WTC11 (cell line): ENCODE measurements around the gene SPTBN4. TPM values are rescaled to one million over a fixed set of nuclear protein-coding genes. Genes with fewer than 3 reads are reported as not detected.

Experiments
- ATF1 ChIP-seq: sonication (generic); formaldehyde crosslinking; IDR thresholded peaks from 2 replicates; pipeline ENCODE4 v1.8.1; 2023; ENCODE audit warnings: mild to moderate bottlenecking, moderate library complexity, missing genetic modification reagents
- CBFB ChIP-seq: sonication (generic); formaldehyde crosslinking; IDR thresholded peaks from 2 replicates; pipeline ENCODE4 v1.8.1; 2022; ENCODE audit warnings: mild to moderate bottlenecking, low read depth, missing genetic modification reagents
- ETV6 ChIP-seq: sonication (generic); formaldehyde crosslinking; IDR thresholded peaks from 2 replicates; pipeline ENCODE4 v1.8.1; 2022; ENCODE audit warnings: mild to moderate bottlenecking, missing genetic modification reagents
- IRF2 ChIP-seq: sonication (generic); formaldehyde crosslinking; IDR thresholded peaks from 2 replicates; pipeline ENCODE4 v1.8.0; 2022; ENCODE audit warnings: low read depth, missing genetic modification reagents, borderline replicate concordance
- KAT7 ChIP-seq: sonication (generic); formaldehyde crosslinking; IDR thresholded peaks from 2 replicates; pipeline ENCODE4 v1.8.1; 2023; ENCODE audit warnings: missing genetic modification reagents, mild to moderate bottlenecking, borderline replicate concordance
- MLX ChIP-seq: sonication (generic); formaldehyde crosslinking; IDR thresholded peaks from 2 replicates; pipeline ENCODE4 v1.8.1; 2023; ENCODE audit warnings: mild to moderate bottlenecking, missing genetic modification reagents, moderate library complexity
- MXD4 ChIP-seq: fragments of 250-450 bp; sonication (Bioruptor Pico); IDR thresholded peaks from 2 replicates; pipeline ENCODE4 v1.8.0; 2021; ENCODE audit warnings: mild to moderate bottlenecking, moderate library complexity, borderline replicate concordance
- NFATC4 ChIP-seq: fragments of 250-450 bp; sonication (Bioruptor Pico); IDR thresholded peaks from 2 replicates; pipeline ENCODE4 v1.9.0; 2021; ENCODE audit warnings: mild to moderate bottlenecking
- NFE2L1 ChIP-seq: sonication (generic); formaldehyde crosslinking; IDR thresholded peaks from 2 replicates; pipeline ENCODE4 v1.8.1; 2023; ENCODE audit warnings: missing genetic modification reagents
- NR1H2 ChIP-seq: sonication (generic); formaldehyde crosslinking; IDR thresholded peaks from 2 replicates; pipeline ENCODE4 v1.9.0; 2021; ENCODE audit warnings: mild to moderate bottlenecking, moderate library complexity, missing genetic modification reagents
- NR3C1 ChIP-seq: sonication (generic); formaldehyde crosslinking; conservative IDR thresholded peaks from 2 replicates; pipeline ENCODE4 v1.8.1; 2023; ENCODE audit warnings: low read depth, mild to moderate bottlenecking, missing genetic modification reagents
- OVOL2 ChIP-seq: fragments of 250-450 bp; sonication (Bioruptor Pico); IDR thresholded peaks from 2 replicates; pipeline ENCODE4 v1.9.0; 2021; ENCODE audit warnings: mild to moderate bottlenecking, borderline replicate concordance
- PREB ChIP-seq: sonication (generic); formaldehyde crosslinking; IDR thresholded peaks from 2 replicates; pipeline ENCODE4 v1.8.1; 2022; ENCODE audit warnings: mild to moderate bottlenecking, missing genetic modification reagents, moderate library complexity, borderline replicate concordance
- SMAD3 ChIP-seq: sonication (generic); formaldehyde crosslinking; IDR thresholded peaks from 2 replicates; pipeline ENCODE4 v1.8.0; 2022; ENCODE audit warnings: missing genetic modification reagents, mild to moderate bottlenecking, borderline replicate concordance
- SMAD4 ChIP-seq: sonication (generic); formaldehyde crosslinking; IDR thresholded peaks from 2 replicates; pipeline ENCODE4 v1.8.0; 2022; ENCODE audit warnings: mild to moderate bottlenecking, missing genetic modification reagents
- SOX15 ChIP-seq: fragments of 250-450 bp; sonication (Bioruptor Pico); IDR thresholded peaks from 2 replicates; pipeline ENCODE4 v1.9.0; 2021; ENCODE audit warnings: mild to moderate bottlenecking
- TEAD1 ChIP-seq: sonication (generic); formaldehyde crosslinking; IDR thresholded peaks from 2 replicates; pipeline ENCODE4 v1.8.0; 2022; ENCODE audit warnings: mild to moderate bottlenecking, missing genetic modification reagents
- ZNF138 ChIP-seq: sonication (generic); formaldehyde crosslinking; conservative IDR thresholded peaks from 2 replicates; pipeline ENCODE4 v1.8.1; 2022; ENCODE audit warnings: mild to moderate bottlenecking, moderate library complexity, missing genetic modification reagents
- ZNF263 ChIP-seq: sonication (generic); formaldehyde crosslinking; IDR thresholded peaks from 2 replicates; pipeline ENCODE4 v1.8.1; 2022; ENCODE audit warnings: low read depth, mild to moderate bottlenecking, moderate library complexity, missing genetic modification reagents
- ZNF396 ChIP-seq: fragments of 250-450 bp; sonication (Bioruptor Pico); IDR thresholded peaks from 2 replicates; pipeline ENCODE4 v1.8.0; 2021; ENCODE audit warnings: mild to moderate bottlenecking, moderate library complexity, borderline replicate concordance
- ZNF671 ChIP-seq: fragments of 250-450 bp; sonication (Bioruptor Pico); IDR thresholded peaks from 2 replicates; pipeline ENCODE4 v1.8.0; 2021; ENCODE audit warnings: mild to moderate bottlenecking
- total RNA-seq: library from RNA; stranded (reverse); gene quantifications from 3 replicates; pipeline ENCODE4 v1.2.3, GENCODE V29; 2021
- TF ChIP-seq, protein P1 (sequence below): sonication (generic); formaldehyde crosslinking; IDR thresholded peaks from 2 replicates; pipeline ENCODE4 v1.8.1; 2022; ENCODE audit warnings: low read depth, mild to moderate bottlenecking, moderate library complexity, missing genetic modification reagents, borderline replicate concordance
- TF ChIP-seq, protein P2 (sequence below): sonication (generic); formaldehyde crosslinking; IDR thresholded peaks from 2 replicates; pipeline ENCODE4 v1.8.1; 2022; ENCODE audit warnings: low read depth, missing genetic modification reagents, borderline replicate concordance
- TF ChIP-seq, protein P3 (sequence below): sonication (generic); formaldehyde crosslinking; conservative IDR thresholded peaks from 2 replicates; pipeline ENCODE4 v1.8.1; 2022; ENCODE audit warnings: mild to moderate bottlenecking, missing genetic modification reagents
- TF ChIP-seq, protein P4 (sequence below): sonication (generic); formaldehyde crosslinking; IDR thresholded peaks from 2 replicates; pipeline ENCODE4 v1.8.0; 2022; ENCODE audit warnings: missing genetic modification reagents
- TF ChIP-seq, protein P5 (sequence below): sonication (generic); formaldehyde crosslinking; conservative IDR thresholded peaks from 2 replicates; pipeline ENCODE4 v1.8.1; 2023; ENCODE audit warnings: mild to moderate bottlenecking, low read depth, missing genetic modification reagents, moderate library complexity

SPTBN4 gene
- total RNA-seq, 1 experiment from 2014 or later, result 2.8 TPM

DNA sequence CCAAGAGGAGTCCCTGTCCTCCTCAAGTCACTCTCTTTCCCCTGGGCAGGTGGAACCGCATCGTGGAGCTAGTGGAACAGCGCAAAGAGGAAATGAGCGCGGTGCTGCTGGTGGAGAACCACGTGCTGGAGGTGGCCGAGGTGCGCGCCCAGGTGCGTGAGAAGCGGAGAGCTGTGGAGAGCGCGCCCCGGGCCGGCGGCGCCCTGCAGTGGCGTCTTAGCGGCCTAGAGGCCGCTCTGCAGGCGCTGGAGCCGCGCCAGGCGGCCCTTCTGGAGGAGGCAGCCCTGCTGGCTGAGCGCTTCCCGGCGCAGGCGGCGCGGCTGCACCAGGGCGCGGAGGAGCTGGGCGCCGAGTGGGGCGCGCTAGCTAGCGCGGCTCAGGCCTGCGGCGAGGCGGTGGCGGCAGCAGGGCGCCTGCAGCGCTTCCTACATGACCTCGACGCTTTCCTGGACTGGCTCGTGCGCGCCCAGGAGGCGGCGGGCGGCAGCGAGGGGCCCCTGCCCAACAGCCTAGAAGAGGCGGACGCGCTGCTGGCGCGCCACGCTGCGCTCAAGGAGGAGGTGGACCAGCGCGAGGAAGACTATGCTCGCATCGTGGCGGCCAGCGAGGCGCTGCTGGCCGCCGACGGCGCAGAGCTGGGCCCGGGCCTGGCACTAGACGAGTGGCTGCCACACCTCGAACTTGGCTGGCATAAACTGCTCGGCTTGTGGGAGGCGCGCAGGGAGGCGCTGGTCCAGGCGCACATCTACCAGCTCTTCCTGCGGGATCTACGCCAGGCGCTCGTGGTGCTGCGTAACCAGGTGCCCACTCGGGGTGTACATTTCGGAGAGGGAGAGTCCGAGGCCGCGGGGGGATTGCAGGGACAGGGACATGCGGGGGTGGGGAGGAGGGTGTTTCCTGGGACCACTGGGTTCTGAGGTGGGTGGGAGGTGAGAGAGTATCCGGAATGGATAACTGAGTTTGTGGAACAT lies 52.8 kb downstream of the SPTBN4 start (continued):
- TF ChIP-seq, protein P1, sequence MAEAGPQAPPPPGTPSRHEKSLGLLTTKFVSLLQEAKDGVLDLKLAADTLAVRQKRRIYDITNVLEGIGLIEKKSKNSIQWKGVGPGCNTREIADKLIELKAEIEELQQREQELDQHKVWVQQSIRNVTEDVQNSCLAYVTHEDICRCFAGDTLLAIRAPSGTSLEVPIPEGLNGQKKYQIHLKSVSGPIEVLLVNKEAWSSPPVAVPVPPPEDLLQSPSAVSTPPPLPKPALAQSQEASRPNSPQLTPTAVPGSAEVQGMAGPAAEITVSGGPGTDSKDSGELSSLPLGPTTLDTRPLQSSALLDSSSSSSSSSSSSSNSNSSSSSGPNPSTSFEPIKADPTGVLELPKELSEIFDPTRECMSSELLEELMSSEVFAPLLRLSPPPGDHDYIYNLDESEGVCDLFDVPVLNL (CRISPR knock-in tag), result no peak; the same call in 1 of the 2 replicates
- no peak for TF ChIP-seq OVOL2
- no peak for TF ChIP-seq NR3C1
- 0 out of 2 replicates have a peak, but pooled peaks have one; percentile 33 for TF ChIP-seq SMAD4 (CRISPR knock-in tag)
- no peak for TF ChIP-seq PREB (CRISPR knock-in tag)
- TF ChIP-seq SOX15 (CRISPR knock-in tag), result no peak
- TF ChIP-seq KAT7, result no peak
- TF ChIP-seq MLX (CRISPR knock-in tag), result no peak
- TF ChIP-seq NFE2L1 (CRISPR knock-in tag), result peak; percentile 10; the same call in 1 of the 2 replicates
- TF ChIP-seq IRF2, result no peak
- TF ChIP-seq ZNF138 (CRISPR knock-in tag), result no peak
- no peak for TF ChIP-seq NR1H2 (CRISPR knock-in tag)
- TF ChIP-seq, protein P2, sequence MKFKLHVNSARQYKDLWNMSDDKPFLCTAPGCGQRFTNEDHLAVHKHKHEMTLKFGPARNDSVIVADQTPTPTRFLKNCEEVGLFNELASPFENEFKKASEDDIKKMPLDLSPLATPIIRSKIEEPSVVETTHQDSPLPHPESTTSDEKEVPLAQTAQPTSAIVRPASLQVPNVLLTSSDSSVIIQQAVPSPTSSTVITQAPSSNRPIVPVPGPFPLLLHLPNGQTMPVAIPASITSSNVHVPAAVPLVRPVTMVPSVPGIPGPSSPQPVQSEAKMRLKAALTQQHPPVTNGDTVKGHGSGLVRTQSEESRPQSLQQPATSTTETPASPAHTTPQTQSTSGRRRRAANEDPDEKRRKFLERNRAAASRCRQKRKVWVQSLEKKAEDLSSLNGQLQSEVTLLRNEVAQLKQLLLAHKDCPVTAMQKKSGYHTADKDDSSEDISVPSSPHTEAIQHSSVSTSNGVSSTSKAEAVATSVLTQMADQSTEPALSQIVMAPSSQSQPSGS, result no peak
- no peak for TF ChIP-seq ZNF396
- TF ChIP-seq, protein P3, sequence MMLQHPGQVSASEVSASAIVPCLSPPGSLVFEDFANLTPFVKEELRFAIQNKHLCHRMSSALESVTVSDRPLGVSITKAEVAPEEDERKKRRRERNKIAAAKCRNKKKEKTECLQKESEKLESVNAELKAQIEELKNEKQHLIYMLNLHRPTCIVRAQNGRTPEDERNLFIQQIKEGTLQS (CRISPR knock-in tag), result no peak
- TF ChIP-seq NFATC4 (CRISPR knock-in tag), result no peak
- TF ChIP-seq SMAD3 (CRISPR knock-in tag), result 0 out of 2 replicates have a peak, but pooled peaks have one; percentile 19
- TF ChIP-seq CBFB (CRISPR knock-in tag), result no peak
- peak; percentile 65; the same call in 1 of the 2 replicates for TF ChIP-seq ETV6
- TF ChIP-seq, protein P4, sequence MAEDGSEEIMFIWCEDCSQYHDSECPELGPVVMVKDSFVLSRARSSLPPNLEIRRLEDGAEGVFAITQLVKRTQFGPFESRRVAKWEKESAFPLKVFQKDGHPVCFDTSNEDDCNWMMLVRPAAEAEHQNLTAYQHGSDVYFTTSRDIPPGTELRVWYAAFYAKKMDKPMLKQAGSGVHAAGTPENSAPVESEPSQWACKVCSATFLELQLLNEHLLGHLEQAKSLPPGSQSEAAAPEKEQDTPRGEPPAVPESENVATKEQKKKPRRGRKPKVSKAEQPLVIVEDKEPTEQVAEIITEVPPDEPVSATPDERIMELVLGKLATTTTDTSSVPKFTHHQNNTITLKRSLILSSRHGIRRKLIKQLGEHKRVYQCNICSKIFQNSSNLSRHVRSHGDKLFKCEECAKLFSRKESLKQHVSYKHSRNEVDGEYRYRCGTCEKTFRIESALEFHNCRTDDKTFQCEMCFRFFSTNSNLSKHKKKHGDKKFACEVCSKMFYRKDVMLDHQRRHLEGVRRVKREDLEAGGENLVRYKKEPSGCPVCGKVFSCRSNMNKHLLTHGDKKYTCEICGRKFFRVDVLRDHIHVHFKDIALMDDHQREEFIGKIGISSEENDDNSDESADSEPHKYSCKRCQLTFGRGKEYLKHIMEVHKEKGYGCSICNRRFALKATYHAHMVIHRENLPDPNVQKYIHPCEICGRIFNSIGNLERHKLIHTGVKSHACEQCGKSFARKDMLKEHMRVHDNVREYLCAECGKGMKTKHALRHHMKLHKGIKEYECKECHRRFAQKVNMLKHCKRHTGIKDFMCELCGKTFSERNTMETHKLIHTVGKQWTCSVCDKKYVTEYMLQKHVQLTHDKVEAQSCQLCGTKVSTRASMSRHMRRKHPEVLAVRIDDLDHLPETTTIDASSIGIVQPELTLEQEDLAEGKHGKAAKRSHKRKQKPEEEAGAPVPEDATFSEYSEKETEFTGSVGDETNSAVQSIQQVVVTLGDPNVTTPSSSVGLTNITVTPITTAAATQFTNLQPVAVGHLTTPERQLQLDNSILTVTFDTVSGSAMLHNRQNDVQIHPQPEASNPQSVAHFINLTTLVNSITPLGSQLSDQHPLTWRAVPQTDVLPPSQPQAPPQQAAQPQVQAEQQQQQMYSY, result no peak
- no peak for TF ChIP-seq MXD4 (CRISPR knock-in tag)
- 0 out of 2 replicates have a peak, but pooled peaks have one; percentile 58 for TF ChIP-seq TEAD1 (CRISPR knock-in tag)
- TF ChIP-seq ZNF671 (CRISPR knock-in tag), result no peak
- TF ChIP-seq ATF1 (CRISPR knock-in tag), result no peak
- TF ChIP-seq ZNF263 (CRISPR knock-in tag), result no peak; the same call in 1 of the 2 replicates
- TF ChIP-seq, protein P5, sequence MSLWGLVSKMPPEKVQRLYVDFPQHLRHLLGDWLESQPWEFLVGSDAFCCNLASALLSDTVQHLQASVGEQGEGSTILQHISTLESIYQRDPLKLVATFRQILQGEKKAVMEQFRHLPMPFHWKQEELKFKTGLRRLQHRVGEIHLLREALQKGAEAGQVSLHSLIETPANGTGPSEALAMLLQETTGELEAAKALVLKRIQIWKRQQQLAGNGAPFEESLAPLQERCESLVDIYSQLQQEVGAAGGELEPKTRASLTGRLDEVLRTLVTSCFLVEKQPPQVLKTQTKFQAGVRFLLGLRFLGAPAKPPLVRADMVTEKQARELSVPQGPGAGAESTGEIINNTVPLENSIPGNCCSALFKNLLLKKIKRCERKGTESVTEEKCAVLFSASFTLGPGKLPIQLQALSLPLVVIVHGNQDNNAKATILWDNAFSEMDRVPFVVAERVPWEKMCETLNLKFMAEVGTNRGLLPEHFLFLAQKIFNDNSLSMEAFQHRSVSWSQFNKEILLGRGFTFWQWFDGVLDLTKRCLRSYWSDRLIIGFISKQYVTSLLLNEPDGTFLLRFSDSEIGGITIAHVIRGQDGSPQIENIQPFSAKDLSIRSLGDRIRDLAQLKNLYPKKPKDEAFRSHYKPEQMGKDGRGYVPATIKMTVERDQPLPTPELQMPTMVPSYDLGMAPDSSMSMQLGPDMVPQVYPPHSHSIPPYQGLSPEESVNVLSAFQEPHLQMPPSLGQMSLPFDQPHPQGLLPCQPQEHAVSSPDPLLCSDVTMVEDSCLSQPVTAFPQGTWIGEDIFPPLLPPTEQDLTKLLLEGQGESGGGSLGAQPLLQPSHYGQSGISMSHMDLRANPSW, result no peak
